CD4-positive, alpha-beta T cell treated with Interleukin-4 for 4 hours (primary cell): ENCODE data around the gene KCMF1.

Source experiments
- DNase-seq: peaks from one replicate; pipeline ENCODE4 v3.0.0-alpha.2; 2020

Gene KCMF1

GRCh38 chr2:84986018-84986417 lies 15.1 kb downstream of the KCMF1 start:
- no peak for DNase-seq

GRCh38 chr2:84989422-84989821 lies 18.5 kb downstream of the KCMF1 start:
- no peak for DNase-seq

GRCh38 chr2:84989927-84990326 lies 19.0 kb downstream of the KCMF1 start:
- no peak for DNase-seq

- DNase-seq = no peak
Measured at GRCh38 chr2:84991404-84992160, 20.6 kb downstream of the KCMF1 start.

- DNase-seq = no peak
Measured at GRCh38 chr2:84995826-84996225, 24.9 kb downstream of the KCMF1 start.

GRCh38 chr2:84996909-84997308 lies 25.9 kb downstream of the KCMF1 start:
- DNase-seq = no peak

- DNase-seq = no peak
Measured at GRCh38 chr2:84999553-84999955, 28.6 kb downstream of the KCMF1 start.

- peak; percentile 58 for DNase-seq
Measured at GRCh38 chr2:85001595-85001994, 30.6 kb downstream of the KCMF1 start.

- DNase-seq = no peak
Measured at GRCh38 chr2:85002534-85002933, 31.6 kb downstream of the KCMF1 start.

- DNase-seq = no peak
Measured at GRCh38 chr2:85008252-85008651, 37.3 kb downstream of the KCMF1 start.

GRCh38 chr2:85009019-85009618 lies 38.2 kb downstream of the KCMF1 start:
- DNase-seq = peak; percentile 10

- no peak for DNase-seq
Measured at GRCh38 chr2:85010404-85010803, 39.4 kb downstream of the KCMF1 start.

GRCh38 chr2:85011098-85011497 lies 40.1 kb downstream of the KCMF1 start:
- no peak for DNase-seq

- DNase-seq = no peak
Measured at GRCh38 chr2:85011747-85012146, 40.8 kb downstream of the KCMF1 start.

GRCh38 chr2:85012431-85012830 lies 41.5 kb downstream of the KCMF1 start:
- DNase-seq = no peak

- DNase-seq = no peak
Measured at GRCh38 chr2:85012855-85013254, 41.9 kb downstream of the KCMF1 start.

GRCh38 chr2:85015653-85016360 lies 44.8 kb downstream of the KCMF1 start:
- DNase-seq = no peak

- DNase-seq = no peak
Measured at GRCh38 chr2:85016446-85016845, 45.5 kb downstream of the KCMF1 start.

- DNase-seq = peak; percentile 35
Measured at GRCh38 chr2:85017411-85018048, 46.6 kb downstream of the KCMF1 start.

- DNase-seq = no peak
Measured at GRCh38 chr2:85018049-85018447, 47.1 kb downstream of the KCMF1 start.

GRCh38 chr2:85019121-85019520 lies 48.2 kb downstream of the KCMF1 start:
- no peak for DNase-seq

GRCh38 chr2:85022232-85022631 lies 51.3 kb downstream of the KCMF1 start:
- DNase-seq = no peak

GRCh38 chr2:85024372-85025047 lies 53.5 kb downstream of the KCMF1 start:
- DNase-seq = no peak
